Fibroblast of lung (primary cell): ENCODE data around the gene DTX1. TPM values are rescaled to one million over a fixed set of nuclear protein-coding genes. Genes with fewer than 3 reads are reported as not detected.

Experiments used
- DNase-seq, 2 donors: peaks; one replicate each; pipeline versions ENCODE4 v3.0.0 to v3.0.0-alpha.2; 2010; ENCODE audit warnings: low read depth in 2 of 2
- H2AFZ ChIP-seq: 2 replicates; pipeline ENCODE4 v1.5.1; 2012; ENCODE audit warnings: low read length, control low read depth, inconsistent platforms
- H3K27ac ChIP-seq: 2 replicates; pipeline ENCODE4 v1.5.1; 2011; ENCODE audit warnings: low read length, control low read depth; ENCODE audit not compliant: insufficient read depth
- H3K27me3 ChIP-seq: 2 replicates; pipeline ENCODE4 v1.5.1; 2011; ENCODE audit warnings: mild to moderate bottlenecking, low read length; ENCODE audit not compliant: control insufficient read depth, insufficient read depth
- H3K36me3 ChIP-seq: 2 replicates; pipeline ENCODE4 v1.5.1; 2011; ENCODE audit warnings: low read length; ENCODE audit not compliant: control insufficient read depth, insufficient read depth
- H3K4me1 ChIP-seq: 2 replicates; pipeline ENCODE4 v1.5.1; 2011; ENCODE audit warnings: low read length; ENCODE audit not compliant: control insufficient read depth, insufficient read depth; ENCODE audit errors: extremely low read depth
- H3K4me2 ChIP-seq: 2 replicates; pipeline ENCODE4 v1.5.1; 2011; ENCODE audit warnings: low read length, control low read depth; ENCODE audit not compliant: insufficient read depth; ENCODE audit errors: extremely low read depth
- H3K4me3 ChIP-seq, 4 experiments: fragments of 200-600 bp in 1 of 4; sonication (generic) in 1 of 4; replicated peaks in 1 of 4; 2 replicates each; pipeline ENCODE4 v1.5.1; 2011 to 2016; ENCODE audit warnings: low read length in 4 of 4, low read depth in 3 of 4, mild to moderate bottlenecking in 3 of 4, control low read depth in 2 of 4, inconsistent platforms in 1 of 4, mixed read lengths in 1 of 4; ENCODE audit not compliant: insufficient read depth in 1 of 4; ENCODE audit errors: control extremely low read depth in 1 of 4
- H3K79me2 ChIP-seq: 2 replicates; pipeline ENCODE4 v1.5.1; 2012; ENCODE audit warnings: mild to moderate bottlenecking, low read length, inconsistent platforms; ENCODE audit not compliant: control insufficient read depth, insufficient read depth
- H3K9ac ChIP-seq: 2 replicates; pipeline ENCODE4 v1.5.1; 2011; ENCODE audit warnings: mild to moderate bottlenecking, low read length, control low read depth; ENCODE audit not compliant: insufficient read depth
- H3K9me3 ChIP-seq: 2 replicates; pipeline ENCODE4 v1.5.1; 2012; ENCODE audit warnings: low read depth, low read length; ENCODE audit not compliant: control insufficient read depth, insufficient read depth
- H4K20me1 ChIP-seq: 2 replicates; pipeline ENCODE4 v1.5.1; 2011; ENCODE audit warnings: low read length; ENCODE audit not compliant: control insufficient read depth, insufficient read depth; ENCODE audit errors: extremely low read depth
- CTCF ChIP-seq, 2 donors: IDR thresholded peaks in 1 of 2; conservative IDR thresholded peaks in 1 of 2; 1 replicate in 1 of 2; 2 replicates in 1 of 2; pipeline ENCODE4 v1.5.1; 2011 to 2012; ENCODE audit warnings: low read length in 2 of 2, control low read depth in 1 of 2, inconsistent platforms in 1 of 2, low read depth in 1 of 2, mild to moderate bottlenecking in 1 of 2
- EZH2 ChIP-seq: IDR thresholded peaks from 2 replicates; pipeline ENCODE4 v1.5.1; 2012; ENCODE audit warnings: low read length, control low read depth, mild to moderate bottlenecking; ENCODE audit errors: missing control alignments
- polyA plus RNA-seq, 2 donors: library from polyadenylated mRNA; depleted of rRNA in 1 of 2; stranded (reverse) in 1 of 2; unstranded in 1 of 2; fragments of >200 nt; gene quantifications; 2 replicates each; pipeline ENCODE4 v1.2.1, GENCODE V29; 2011 to 2012; ENCODE audit warnings: missing spikeins in 1 of 2
- total RNA-seq: library from RNA; depleted of rRNA; stranded (reverse); fragments of >200 nt; gene quantifications from 2 replicates; pipeline ENCODE4 v1.2.1, GENCODE V29; 2014

The DTX1 gene
- total and polyA plus RNA-seq, 2 donors (not counting 1 experiment from before 2014, with no cell fraction given): not detected

DNA sequence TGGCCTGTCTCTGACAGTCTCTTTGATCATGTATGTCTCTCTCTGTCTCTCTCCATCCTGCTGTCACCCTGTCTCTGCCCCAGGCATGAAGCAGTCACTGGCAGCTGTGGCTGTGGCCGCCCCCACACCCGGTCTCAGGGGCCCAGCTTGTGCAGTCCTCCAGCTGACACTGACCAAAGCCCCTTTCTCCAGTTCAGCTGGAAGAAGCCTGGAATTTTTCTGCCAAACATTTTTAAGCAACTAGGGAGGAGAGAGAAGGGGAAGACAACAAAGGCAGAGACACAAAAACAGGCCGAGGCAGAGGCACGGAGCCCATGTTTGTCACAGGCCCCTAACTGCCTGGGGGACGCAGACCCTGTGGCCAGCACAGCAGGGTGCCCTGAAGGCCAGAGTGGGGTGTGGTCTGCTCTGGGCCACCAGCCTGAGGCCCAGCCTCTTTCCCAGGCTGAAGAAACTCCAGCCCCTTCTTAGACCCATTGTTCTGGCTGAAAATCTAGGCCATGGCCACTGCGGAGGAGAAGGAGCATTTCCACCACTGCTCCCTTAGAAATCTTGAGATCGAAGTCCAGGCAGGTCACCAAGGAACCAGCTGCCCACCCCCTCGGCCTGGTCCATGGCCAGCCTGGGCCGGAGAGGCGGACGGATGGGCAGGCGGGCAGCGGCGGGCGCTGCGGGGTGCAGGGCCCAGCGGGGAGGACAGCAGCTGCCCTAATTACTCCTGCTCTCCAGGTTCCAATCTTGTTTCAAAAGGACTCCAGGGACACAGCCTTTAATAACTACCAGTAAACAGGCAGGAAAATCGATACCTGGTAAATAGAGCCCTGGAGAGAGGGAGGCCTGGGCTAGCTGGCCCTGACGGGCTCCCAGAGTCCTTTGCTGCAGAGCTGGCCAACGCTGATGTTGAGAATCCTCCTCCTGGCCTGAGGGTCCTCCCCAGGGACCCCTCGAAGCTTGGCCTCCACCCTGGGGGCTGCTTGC is 14.9 kb downstream of the DTX1 start:
- Histone ChIP-seq H3K27ac (no peak overlapping the region), H3K9me3 (no peaks in the 10 kb centered on the region), H3K4me3 (no peak overlapping the region), H3K27me3 (no peaks in the 10 kb centered on the region), H2AFZ (no peak overlapping the region), H4K20me1 (no peaks in the 10 kb centered on the region), H3K9ac (no peak overlapping the region), H3K4me1 (no peaks in the 10 kb centered on the region), H3K36me3 (no peaks in the 10 kb centered on the region), H3K4me2 (no peak overlapping the region), H3K79me2 (no peaks in the 10 kb centered on the region)
- DNase-seq: no peak
- TF ChIP-seq CTCF (conservative IDR thresholded peaks at IDR 0.05 in 1 of 2, IDR thresholded peaks at IDR 0.05 in 1 of 2; ENCODE audit: low read depth in 1 of 2, low read length in 2 of 2) (no peak), EZH2 (no peak)

- no peak overlapping the region for H3K4me2 ChIP-seq
- H2AFZ ChIP-seq: no peak overlapping the region
- H3K4me1 ChIP-seq: no peaks in the 10 kb centered on the region
- H3K36me3 ChIP-seq: no peaks in the 10 kb centered on the region
- H3K9me3 ChIP-seq: no peaks in the 10 kb centered on the region
- DNase-seq: no peak
- H3K9ac ChIP-seq: no peak overlapping the region
- H3K79me2 ChIP-seq: no peaks in the 10 kb centered on the region
- H3K27me3 ChIP-seq: no peaks in the 10 kb centered on the region
- H4K20me1 ChIP-seq: no peaks in the 10 kb centered on the region
- H3K27ac ChIP-seq: no peak overlapping the region
- TF ChIP-seq CTCF (conservative IDR thresholded peaks at IDR 0.05 in 1 of 2, IDR thresholded peaks at IDR 0.05 in 1 of 2; ENCODE audit: low read depth in 1 of 2, low read length in 2 of 2) (no peak), EZH2 (no peak)
- H3K4me3 ChIP-seq: no peak overlapping the region
Measured at GRCh38 chr12:113072136-113072535, 15.6 kb downstream of the DTX1 start.

DNA sequence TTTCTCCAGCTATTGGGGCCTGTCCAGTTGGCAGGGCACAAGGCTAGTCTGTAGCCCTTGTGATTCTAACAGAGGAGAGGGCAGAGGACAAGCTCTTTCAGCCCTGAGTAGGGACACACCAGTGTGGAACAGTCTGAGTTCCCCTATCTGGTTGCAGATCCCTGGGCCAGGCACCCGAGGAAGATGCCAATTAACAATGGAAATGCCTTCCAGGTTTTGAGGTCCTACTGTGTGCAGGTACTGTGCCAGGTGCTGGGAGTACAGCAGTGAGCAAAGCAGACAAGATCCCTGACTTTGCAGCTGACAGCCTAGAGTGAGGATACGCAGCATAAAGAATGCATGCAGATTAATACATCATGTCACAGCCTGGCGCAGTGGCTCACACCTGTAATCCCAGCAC is 17.1 kb downstream of the DTX1 start:
- Histone ChIP-seq H3K9me3 (no peaks in the 10 kb centered on the region), H3K4me2 (no peak overlapping the region)
- TF ChIP-seq EZH2: no peak
- no peak for TF ChIP-seq CTCF (conservative IDR thresholded peaks at IDR 0.05 in 1 of 2, IDR thresholded peaks at IDR 0.05 in 1 of 2; ENCODE audit: low read depth in 1 of 2, low read length in 2 of 2)

More for the DNA sequence above, 17.1 kb downstream of the DTX1 start:
- Histone ChIP-seq H3K9ac (no peak overlapping the region), H3K4me3 (no peak overlapping the region), H3K79me2 (no peaks in the 10 kb centered on the region), H3K27ac (no peak overlapping the region), H3K27me3 (no peaks in the 10 kb centered on the region), H3K36me3 (no peaks in the 10 kb centered on the region), H3K4me1 (no peaks in the 10 kb centered on the region), H2AFZ (no peak overlapping the region), H4K20me1 (no peaks in the 10 kb centered on the region)
- no peak for DNase-seq
